Loucy (cell line): ENCODE results near the gene SGF29.
"Not testable (repeated sequence)": the region's sequence is repeated elsewhere in the genome, so short reads cannot be mapped to it uniquely, and the experiment has no call there.

Source experiments
- CTCF ChIP-seq: fragments of 200-600 bp; sonication (generic); conservative IDR thresholded peaks from 2 replicates; pipeline ENCODE4 v1.5.1; 2014; ENCODE audit warnings: mild to moderate bottlenecking, antibody characterized with exemption, low read length
- EZH2phosphoT487 ChIP-seq: fragments of 200-600 bp; IDR thresholded peaks from 2 replicates; pipeline ENCODE4 v1.6.1; 2018; ENCODE audit warnings: antibody characterized with exemption, mild to moderate bottlenecking, moderate library complexity, borderline replicate concordance

GRCh38 chr16:28545964-28546363 lies 7.8 kb upstream of the SGF29 start:
- not testable (repeated sequence) for TF ChIP-seq CTCF, EZH2phosphoT487
